Nephron progenitor cell (in vitro differentiated cells): ENCODE data around the gene KRT25.

ENCODE experiments used
- DNase-seq: peaks from one replicate; pipeline ENCODE4 v3.0.0; 2021
- H3K27ac Mint-ChIP-seq: 2 replicates; pipeline ENCODE4 v1.8.0; 2021; ENCODE audit warnings: mild to moderate bottlenecking, moderate library complexity, mixed read lengths
- H3K27me3 Mint-ChIP-seq: 2 replicates; pipeline ENCODE4 v1.8.0; 2021; ENCODE audit warnings: mild to moderate bottlenecking, low read depth, mixed read lengths; ENCODE audit not compliant: poor library complexity
- H3K36me3 Mint-ChIP-seq: 2 replicates; pipeline ENCODE4 v1.8.0; 2021; ENCODE audit warnings: low read depth, mixed read lengths
- H3K4me1 Mint-ChIP-seq: 2 replicates; pipeline ENCODE4 v1.8.0; 2021; ENCODE audit warnings: mixed read lengths
- H3K4me3 Mint-ChIP-seq: 2 replicates; pipeline ENCODE4 v1.8.0; 2021; ENCODE audit warnings: mild to moderate bottlenecking, moderate library complexity, mixed read lengths
- H3K9me3 Mint-ChIP-seq: 2 replicates; pipeline ENCODE4 v1.8.0; 2021; ENCODE audit warnings: mild to moderate bottlenecking, moderate library complexity, mixed read lengths
- CTCF ChIP-seq: fragments of 200-600 bp; sonication (generic); IDR thresholded peaks from 2 replicates; pipeline ENCODE4 v1.5.0; 2021; ENCODE audit warnings: antibody characterized with exemption

KRT25 gene

GRCh38 chr17:40724656-40725055 is 30.5 kb downstream of the KRT25 start:
- Mint-ChIP-seq H3K36me3 (no peaks in the 10 kb centered on the region), H3K4me1 (no peaks in the 10 kb centered on the region), H3K4me3 (no peak overlapping the region), H3K27me3 (peaks cover 18% of the 10 kb centered on the region), H3K27ac (no peak overlapping the region), H3K9me3 (no peaks in the 10 kb centered on the region)
- no peak for DNase-seq
- TF ChIP-seq CTCF: no peak

- Mint-ChIP-seq H3K27me3 (peaks cover 21% of the 10 kb centered on the region), H3K4me1 (no peaks in the 10 kb centered on the region), H3K4me3 (no peak overlapping the region), H3K36me3 (no peaks in the 10 kb centered on the region), H3K9me3 (no peaks in the 10 kb centered on the region), H3K27ac (no peak overlapping the region)
- TF ChIP-seq CTCF: no peak
- no peak for DNase-seq
Measured at GRCh38 chr17:40722241-40722640, 32.9 kb downstream of the KRT25 start.

GRCh38 chr17:40720899-40721298 is 34.2 kb downstream of the KRT25 start:
- H3K4me3 Mint-ChIP-seq: no peak overlapping the region
- H3K9me3 Mint-ChIP-seq: peaks cover 6% of the 10 kb centered on the region
- H3K27me3 Mint-ChIP-seq: peaks cover 29% of the 10 kb centered on the region
- no peaks in the 10 kb centered on the region for H3K36me3 Mint-ChIP-seq
- TF ChIP-seq CTCF: no peak
- no peak overlapping the region for H3K27ac Mint-ChIP-seq
- no peak for DNase-seq
- no peaks in the 10 kb centered on the region for H3K4me1 Mint-ChIP-seq

- Mint-ChIP-seq H3K27me3 (peaks cover 39% of the 10 kb centered on the region), H3K4me3 (no peak overlapping the region), H3K27ac (no peak overlapping the region), H3K9me3 (peaks cover 6% of the 10 kb centered on the region), H3K4me1 (no peaks in the 10 kb centered on the region), H3K36me3 (no peaks in the 10 kb centered on the region)
- no peak for TF ChIP-seq CTCF
- no peak for DNase-seq
Measured at GRCh38 chr17:40718930-40719329, 36.2 kb downstream of the KRT25 start.

GRCh38 chr17:40717776-40718175 is 37.4 kb downstream of the KRT25 start:
- H3K4me3 Mint-ChIP-seq: no peak overlapping the region
- no peaks in the 10 kb centered on the region for H3K36me3 Mint-ChIP-seq
- TF ChIP-seq CTCF: no peak
- peaks cover 6% of the 10 kb centered on the region for H3K9me3 Mint-ChIP-seq
- no peak for DNase-seq
- H3K27ac Mint-ChIP-seq: no peak overlapping the region
- no peaks in the 10 kb centered on the region for H3K4me1 Mint-ChIP-seq
- H3K27me3 Mint-ChIP-seq: peaks cover 39% of the 10 kb centered on the region

- peaks cover 6% of the 10 kb centered on the region for H3K9me3 Mint-ChIP-seq
- no peaks in the 10 kb centered on the region for H3K4me1 Mint-ChIP-seq
- TF ChIP-seq CTCF: no peak
- no peaks in the 10 kb centered on the region for H3K36me3 Mint-ChIP-seq
- no peak for DNase-seq
- no peak overlapping the region for H3K27ac Mint-ChIP-seq
- H3K4me3 Mint-ChIP-seq: no peak overlapping the region
- H3K27me3 Mint-ChIP-seq: peaks cover 21% of the 10 kb centered on the region
Measured at GRCh38 chr17:40714473-40714872, 40.7 kb downstream of the KRT25 start.
